NCI-H2107 treated with DMSO at 0.1 percent for 48 hours (cell line): ENCODE results near the gene SYTL3.
"Not testable (repeated sequence)": the region's sequence is repeated elsewhere in the genome, so short reads cannot be mapped to it uniquely, and the experiment has no call there.

Experiments used
- DNase-seq: peaks from one replicate; lab custom pipeline; 2025; ENCODE audit not compliant: unreplicated experiment; lab: John Stamatoyannopoulos, UW

The SYTL3 gene

DNA sequence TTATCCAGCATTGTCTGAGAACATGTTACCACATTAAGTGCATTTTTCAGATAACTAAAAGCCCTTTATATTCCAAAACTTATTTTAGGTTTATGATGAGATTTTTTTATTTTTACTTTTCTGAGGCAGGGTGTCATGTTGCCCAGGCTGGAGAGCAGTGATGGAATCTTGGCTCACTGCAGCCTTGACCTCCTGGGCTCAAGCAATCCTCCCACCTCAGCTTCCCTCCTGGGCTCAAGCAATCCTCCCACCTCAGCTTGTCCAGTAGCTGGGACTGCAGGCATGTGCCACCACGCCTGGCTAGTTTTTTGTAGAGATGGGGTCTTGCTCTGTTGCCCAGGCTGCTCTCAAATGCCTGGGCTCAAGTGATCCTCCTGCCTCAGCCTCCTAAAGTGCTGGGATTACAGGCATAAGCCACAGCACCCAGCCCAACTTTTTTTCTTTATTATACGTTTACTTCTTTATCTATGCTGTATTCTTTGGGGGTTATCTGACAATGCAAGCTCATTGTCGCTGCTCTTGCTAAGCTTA lies 11.5 kb upstream of the SYTL3 start:
- no peak for DNase-seq

DNA sequence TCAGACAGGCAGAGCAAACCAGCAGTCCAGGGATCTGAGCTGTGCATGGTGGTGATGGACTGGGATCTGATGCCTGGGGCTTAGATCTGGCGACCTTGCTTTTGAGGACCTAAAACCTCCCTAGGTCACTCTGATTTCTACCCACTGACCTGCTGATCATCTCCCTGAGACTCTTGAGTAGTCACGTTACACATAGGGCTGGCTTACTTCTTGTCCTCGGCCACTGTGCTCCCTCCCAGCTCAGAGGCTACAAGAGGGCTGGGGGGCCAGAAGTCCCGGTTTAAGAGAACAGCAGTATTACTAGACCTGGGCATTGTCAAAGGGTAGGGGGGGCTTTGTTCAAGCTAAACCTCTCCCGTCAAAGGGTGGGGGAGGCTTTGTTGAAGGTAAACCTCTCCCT lies 10.8 kb upstream of the SYTL3 start:
- no peak for DNase-seq

DNA sequence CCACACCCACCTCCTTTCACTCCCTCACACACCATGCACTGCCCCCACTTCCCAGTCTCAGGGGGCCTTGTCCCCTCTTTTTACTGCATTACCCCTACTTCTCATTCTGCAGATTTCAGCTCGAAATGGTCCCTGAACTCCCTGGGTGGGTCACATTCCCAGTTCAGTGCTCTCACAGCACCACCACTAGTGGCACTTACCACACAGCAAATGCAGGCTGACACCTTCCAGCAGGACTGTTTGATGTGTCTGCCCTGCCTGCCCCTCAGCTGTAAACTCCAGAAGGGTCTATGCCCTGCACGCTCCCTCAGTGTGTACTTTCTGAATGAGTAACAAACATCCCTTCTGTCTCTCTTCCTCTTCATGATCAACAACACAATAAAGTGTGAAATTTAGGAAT lies 9.3 kb upstream of the SYTL3 start:
- DNase-seq = no peak

DNA sequence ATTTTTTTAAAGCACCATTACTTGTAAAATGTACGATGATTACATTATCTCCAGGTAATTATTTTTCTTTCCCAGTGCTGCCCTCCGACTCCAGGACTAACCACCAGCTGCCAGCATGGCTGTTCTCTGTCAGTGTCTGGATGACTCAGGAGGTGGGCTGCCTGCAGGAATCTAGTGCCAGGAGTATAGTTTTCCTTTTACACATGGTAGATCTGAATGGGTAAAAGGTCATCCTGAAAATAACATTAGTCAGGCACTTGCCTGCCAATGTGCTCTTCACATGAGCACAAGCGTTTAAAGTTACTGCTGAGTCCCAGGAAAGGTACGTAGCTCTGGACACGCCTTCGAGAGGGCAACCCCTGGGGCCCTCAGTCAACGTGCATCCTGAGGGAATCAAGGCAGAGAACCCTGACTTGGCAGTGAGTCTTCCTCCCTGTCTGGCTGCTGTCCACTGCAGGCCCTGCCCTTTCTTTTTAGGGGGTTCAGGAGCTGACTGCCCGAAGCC lies 7.7 kb upstream of the SYTL3 start:
- no peak for DNase-seq

DNA sequence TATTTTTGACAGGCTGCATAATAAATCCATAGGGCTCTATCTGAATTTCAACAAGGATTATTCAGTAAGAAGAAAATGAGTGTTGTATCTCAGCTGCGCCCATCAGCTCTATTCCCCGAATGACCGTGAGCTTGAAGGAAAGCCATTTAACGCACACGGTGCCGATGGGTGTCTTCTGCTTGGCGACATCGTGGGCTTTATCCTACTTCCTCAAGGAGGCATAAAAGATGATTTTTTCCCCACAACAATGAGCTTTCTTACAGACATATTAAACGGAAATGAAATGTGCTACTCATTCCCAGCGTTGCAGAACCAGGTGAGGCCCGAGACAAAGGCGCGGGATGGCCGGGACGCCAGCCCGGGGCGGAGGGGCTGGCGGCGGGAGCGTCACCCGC lies 6.0 kb upstream of the SYTL3 start:
- DNase-seq = no peak

DNA sequence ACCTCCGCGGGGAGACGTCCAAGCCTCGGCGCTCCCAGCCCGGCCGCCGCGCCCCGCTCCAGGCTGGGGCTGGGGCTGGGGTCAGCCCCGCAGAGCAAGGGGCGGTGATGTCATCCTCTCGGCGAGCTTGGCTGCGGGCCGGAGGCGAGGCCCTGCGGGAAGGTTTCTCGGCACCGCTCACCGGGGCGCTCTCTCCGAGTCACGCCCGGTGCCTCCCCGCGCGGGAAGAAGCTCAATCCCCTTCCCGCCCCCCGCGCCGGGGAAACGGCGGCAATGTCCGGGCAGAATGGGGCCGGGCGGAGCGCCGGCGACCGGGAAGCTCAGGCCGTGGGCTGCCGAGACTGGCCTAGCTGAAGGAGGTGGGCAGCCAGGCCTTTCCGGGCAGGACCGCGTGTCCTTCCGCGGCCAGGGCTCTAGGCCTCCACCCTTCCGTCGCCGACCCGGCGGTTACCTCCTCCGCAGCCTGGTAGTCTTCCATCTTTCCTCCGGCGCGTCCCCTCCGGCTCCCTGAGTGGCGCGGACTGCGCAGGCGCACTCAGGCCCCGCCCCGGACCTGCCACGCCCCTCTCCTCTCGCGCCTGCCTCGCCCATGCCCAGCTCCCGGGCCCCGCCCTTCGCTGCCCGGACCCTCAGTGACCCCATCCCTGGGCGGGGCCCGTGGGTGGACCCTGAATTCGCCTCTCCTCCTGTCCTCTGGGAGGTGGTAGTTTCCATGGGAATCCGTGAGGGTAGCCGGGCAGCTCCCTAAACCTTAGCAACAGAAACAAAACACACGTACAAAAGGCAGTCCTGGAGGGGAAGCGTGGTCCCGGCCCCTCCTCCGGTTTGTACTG lies 5.4 kb upstream of the SYTL3 start, which contains the start of gene DYNLT1:
Gene DYNLT1, minus strand, starts transcription at position 513 of the 833 bp plus-strand sequence. Its CDS starts 35 bp downstream, at position 478.
- peak; percentile 94 for DNase-seq

DNA sequence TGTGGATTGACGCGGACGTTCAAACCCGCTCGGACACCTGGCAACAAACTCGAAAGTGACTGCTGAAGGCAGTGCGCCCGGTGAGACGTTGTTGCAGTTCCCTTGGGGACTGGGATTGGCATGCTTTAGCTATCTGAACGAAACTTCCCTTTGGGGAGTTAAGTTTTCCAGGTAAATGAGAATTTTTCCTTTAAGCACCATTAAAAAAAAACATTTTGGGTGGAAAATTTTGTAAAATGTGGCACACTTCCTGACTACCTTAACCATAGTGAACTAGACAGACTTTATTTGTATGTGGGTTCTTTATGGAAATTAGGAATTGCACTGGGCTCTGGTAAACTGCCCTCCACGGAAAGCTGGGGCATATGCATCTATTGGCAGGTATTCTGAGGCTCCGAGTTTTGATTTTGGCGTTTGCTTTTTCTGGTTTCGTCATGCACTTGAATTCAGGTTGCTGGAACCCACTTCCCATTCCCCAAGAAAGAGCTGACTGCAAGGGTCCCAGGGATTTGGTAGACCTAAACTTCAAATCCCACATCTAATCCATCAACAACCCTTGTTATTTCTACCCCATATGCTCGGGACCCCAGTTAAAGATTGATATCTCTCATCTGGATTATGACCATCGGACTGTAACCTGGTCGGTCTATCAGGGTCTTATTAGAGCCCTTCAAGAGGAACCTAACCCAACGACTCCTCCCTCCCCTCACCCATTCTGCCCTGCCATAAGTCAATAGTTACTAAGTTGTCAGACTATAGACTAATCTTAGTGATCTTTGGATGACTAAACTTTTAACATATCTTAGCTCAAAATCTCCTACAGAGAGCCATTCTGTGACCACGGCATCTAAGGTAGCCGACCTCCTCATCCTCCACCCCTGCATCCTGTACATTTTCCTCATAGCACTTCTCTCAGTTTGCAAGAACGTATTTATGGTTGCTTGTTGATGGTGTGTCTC lies 4.5 kb upstream of the SYTL3 start:
- no peak for DNase-seq

DNA sequence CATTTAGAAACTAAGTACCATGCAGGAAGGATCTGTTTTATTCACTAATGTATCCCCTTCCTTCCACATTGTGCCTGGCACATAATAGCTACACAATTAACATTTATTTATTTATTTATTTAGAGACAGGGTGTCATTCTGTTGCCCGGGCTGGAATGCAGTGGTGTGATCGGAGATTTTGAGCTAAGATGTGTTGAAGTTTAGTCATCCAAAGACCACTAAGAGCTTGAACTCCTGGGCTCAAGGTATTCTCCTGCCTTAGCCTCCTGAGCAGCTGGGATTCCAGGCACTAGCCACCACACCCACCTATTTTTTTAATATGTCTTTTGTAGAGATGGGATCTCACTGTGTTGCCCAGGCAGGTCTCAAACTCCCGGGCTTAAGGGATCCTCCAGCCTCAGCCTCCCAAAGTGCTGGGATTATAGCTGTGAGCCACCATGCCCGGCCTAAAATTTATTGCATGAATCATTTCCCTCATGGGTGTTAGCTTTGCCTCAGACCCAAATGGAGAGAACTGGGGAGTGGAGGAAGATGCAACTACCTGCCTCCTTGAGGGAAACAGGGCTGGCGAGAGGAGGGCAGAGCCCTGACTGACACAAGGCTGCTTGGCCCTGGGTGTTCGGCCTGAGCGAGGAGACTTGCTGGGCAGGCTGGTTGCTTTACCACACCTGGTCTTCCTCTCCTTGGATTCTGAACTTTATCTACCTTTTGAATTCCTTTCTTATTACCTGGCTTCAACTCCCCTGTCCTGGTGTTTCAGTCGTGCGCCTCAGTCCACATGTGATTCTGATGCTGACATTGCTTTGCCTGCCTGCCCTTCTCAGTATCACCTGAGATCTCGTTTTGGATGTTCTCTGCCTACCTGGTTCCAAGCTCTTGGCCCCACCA lies 3.6 kb upstream of the SYTL3 start:
- DNase-seq = no peak

DNA sequence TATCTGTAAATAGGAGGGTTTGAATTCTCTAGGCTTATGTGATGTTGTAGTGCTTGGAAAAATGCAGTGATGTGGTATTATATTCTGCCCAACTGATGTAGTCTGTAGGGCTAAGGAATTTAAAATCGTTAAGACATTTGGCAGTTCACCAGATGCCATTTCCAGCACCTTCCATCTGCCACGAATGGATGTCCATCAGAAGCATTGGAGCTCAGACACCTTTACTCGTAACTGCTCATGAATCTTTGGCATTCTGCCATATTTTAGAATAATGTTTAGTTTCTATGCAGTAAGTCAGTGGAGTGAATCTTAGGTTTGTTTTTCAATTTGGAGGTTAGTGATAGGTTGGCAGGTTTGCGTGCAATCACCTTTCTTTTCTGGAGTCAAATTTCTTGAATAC lies 2.4 kb upstream of the SYTL3 start:
- no peak for DNase-seq

DNA sequence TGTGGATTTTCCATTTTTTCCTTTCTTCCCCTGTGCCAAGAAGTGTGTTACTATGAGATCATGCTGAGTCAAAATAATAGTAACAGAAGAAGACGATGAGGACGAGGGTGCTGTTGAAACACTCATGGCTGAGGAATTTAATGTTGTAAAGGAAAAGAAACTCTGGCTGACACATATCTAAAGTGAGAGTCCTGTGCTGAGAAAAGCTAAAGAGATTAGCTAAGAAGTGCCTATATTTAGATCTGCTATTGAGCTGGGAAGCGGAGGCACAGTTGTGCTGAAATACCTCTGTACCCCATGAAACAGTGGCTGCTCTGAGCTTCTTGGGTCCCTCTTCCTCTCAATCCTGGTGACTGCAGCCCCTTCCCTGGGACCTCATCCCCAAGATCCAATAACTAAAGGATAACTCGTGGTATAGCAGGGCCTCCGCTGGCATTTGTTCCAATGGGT lies 1.1 kb upstream of the SYTL3 start:
- DNase-seq = no peak

DNA sequence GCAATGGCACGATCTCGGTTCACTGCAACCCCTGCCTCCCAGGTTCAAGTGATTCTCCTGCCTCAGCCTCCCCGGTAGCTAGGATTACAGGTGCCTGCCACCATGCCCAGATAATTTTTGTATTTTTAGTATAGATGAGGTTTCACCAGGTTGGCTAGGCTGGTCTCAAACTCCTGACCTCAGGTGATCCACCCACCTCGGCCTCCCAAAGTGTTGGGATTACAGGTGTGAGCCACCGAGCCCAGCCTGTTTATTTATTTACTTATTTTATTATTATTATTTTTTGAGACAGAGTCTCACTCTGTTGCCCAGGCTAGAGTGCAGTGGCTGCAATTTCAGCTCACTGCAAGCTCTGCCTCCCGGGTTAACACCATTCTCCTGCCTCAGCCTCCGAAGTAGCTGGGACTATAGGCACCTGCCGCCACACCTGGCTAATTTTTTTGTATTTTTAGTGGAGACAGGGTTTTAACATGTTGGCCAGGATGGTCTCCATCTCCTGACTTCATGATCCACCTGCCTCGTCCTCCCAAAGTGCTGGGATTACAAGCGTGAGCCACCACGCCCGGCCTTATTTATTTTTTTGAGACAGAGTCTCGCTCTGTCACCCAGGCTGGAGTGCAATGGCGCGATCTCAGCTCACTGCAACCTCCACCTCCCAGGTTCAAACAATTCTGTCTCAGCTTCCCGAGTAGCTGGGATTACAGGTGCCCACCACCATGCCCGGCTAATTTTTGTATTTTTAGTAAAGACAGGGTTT lies 2.3 kb downstream of the SYTL3 start:
- not testable (repeated sequence) for DNase-seq

DNA sequence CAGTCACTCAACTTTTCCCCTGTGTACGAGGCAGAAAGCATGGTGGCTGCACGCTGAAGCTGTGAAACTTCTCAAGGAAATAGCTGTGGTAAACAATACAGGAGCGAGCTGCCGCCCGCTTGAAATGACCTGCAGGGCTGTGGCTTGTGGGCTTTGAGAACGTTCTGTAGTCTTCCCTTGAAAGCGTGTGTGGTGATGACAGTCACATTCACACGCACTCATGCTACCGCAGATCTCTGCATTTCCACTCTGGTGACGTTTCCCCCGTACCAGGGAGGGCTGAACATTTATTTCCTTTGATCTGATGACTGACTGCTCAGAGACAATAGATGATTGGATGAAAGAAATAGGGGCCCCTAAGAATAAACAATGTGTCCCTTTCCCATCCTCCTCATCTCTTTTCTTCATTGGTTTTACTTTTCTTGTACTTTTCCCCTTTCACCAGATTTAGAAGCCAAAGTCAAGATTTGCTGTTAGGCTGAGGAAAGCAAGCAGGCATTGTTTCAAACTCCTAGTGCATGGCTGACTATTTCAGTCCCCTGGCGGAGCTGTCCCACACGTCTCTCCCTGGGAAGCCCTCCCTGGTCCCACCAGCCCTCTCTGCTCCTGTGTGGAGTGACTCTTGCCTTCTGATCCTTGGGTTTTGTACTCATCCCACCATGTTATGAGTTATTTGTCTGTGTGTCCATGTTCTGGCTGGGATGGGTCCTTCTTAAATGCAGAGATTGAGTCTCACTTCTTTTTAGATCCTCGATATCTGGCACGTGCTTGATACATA lies 3.9 kb downstream of the SYTL3 start:
- no peak for DNase-seq

DNA sequence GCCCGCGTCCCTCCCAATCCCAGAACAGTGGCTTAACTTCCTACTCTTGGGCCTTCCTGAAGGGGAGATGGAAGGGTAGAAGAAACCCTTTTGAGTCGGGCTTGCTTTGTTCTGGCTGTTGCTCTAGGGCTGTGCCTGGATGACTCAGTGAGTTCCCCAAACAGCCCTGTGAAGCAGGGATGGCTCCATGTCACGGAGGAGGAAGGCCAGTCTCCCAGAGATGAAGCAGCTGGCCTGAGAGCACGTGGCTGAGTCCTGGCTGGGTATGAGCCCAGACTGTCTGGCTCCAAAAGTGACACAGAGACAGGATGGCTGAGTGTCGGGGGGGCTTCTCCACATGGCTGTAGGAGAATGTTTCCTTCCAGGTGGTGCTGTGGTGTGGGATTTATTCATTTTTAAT lies 4.6 kb downstream of the SYTL3 start:
- DNase-seq = no peak

DNA sequence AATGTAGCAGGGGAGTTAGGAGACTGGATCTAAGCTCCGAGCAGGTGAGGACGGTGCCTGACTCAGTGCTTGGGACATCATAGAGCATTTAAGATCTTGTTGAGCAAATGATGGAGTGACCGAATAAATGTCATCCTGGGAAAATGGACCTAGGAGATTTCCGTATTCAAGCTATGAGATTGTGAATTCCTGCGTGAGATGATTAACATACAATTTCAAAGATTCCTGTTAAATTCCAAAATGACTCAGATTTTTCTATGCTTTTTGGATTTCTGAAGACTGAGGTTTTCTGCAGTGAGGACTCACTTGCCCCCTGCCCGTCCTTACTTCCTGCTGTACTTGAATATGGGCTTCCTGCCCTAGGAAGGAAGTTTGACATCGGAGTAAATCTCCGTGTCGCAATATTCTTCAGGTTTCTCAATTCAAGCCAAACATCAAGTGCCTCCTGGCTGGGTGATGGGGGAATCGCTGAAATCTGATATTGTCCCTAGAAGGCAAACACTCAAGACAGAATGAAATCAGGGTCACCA lies 5.2 kb downstream of the SYTL3 start:
- DNase-seq = no peak

DNA sequence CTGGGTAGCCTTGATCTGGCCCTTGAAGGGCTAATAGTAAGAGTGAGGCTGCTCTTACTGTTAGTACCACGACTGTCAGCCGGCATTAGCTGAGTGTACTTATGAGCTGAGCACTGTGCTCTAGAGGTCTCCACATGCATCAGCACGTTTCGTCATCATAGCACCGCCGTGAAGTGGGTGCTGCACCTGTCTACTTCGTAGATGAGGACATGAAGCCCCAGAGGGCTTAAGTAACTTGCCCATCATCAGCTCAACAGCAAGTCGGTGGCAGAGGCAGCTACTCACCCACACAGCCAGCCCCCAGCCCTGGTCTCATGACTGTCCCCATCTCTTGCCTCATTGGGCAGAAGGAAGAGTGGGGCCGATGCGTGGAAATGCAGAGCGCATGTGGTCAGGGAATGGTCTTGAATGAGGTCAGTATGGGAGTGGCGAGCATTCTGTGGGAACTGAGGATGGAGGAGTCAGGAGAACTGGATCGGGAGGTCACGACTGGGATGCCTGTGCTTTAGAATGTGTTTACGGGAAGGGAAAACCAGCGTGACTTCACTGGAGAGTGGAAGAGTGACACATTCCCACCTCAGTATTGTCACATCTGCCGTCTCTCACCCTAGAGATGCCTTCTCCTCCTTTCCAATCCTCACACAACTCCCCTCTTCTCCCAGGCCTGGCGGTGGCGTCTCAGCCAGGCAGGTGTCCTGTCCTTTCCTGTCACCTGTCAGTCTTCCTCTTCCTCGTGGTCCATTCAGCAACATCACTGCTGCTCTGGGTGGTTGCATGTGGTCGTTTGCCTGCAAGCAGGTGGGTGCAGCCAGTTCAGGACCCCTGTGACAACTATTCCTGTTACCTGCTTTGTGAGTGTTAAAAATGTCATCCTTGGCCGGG lies 6.0 kb downstream of the SYTL3 start:
- DNase-seq = peak; percentile 85

DNA sequence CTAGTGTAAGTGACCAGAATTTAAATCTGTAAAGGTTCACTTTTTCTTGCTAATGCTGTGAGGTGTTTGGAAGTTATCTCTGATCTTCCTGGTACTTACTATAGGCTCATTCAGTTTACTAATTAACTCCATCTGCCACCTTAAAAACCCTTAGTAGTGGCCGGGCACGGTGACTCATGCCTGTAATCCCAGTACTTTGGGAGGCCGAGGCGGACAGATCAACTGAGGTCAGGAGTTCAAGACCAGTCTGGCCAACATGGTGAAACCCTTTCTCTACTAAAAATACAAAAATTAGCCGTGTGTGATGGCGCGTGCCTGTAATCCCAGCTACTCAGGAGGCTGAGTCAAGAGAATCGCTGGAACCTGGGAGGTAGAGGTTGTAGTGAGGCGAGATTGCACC lies 7.1 kb downstream of the SYTL3 start:
- DNase-seq = not testable (repeated sequence)

DNA sequence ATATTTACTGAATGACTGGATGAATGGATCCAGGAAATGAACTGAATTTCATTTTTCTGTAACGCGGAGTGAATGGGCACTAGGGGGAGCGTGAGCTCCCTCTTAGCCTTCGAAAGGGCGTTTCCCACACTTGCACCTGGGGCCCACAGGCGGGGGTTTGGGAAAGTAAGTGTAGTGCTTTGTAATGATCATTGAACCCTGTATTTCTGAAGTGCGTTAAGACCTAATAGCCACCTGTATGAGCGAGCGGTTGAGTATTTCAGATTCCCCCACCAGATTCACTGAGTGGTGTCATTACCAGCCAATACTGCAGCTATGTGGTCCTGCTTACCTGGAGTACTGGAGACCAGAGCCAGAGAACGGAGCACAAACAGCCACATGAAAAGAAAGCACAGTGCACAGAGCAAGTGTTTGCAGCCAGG lies 10.5 kb downstream of the SYTL3 start:
- peak; percentile 95 for DNase-seq
